ENCODE results near the gene GPR141.

DNA sequence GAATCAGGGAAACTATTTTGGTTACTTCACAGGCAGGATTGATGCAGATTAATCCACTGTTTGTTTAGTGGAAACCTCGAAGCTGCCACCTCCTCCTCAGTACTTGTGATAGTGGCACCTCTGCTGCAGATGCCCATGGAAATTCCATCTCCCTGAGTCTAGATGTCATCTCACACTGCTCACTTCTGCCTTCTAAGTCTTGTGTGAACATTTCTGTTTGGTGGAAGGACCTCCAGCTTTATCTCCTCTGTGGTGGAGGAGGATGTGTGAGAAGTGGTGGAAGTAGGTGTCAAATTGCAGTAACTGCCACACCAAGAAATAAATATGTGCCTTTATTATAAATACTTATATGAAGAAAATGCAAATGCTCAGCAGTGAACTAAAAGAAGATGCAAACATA is 25.8 kb upstream of the GPR141 start:
- TF ChIP-seq GATAD2B (IDR thresholded peaks at IDR 0.05; ENCODE audit: borderline replicate concordance) (no peak), CTCF (IDR thresholded peaks at IDR 0.05 in 2 of 3, conservative IDR thresholded peaks at IDR 0.05 in 1 of 3; ENCODE audit: insufficient read depth in 2 of 3, low read depth in 1 of 3, low read length in 3 of 3) (no peak), BRCA1 (IDR thresholded peaks at IDR 0.05) (no peak), BRCA1 (CRISPR knock-in tag; IDR thresholded peaks at IDR 0.05) (no peak), POLR2A (conservative IDR thresholded peaks at IDR 0.05) (no peak), SMAD2 (IDR thresholded peaks at IDR 0.05; ENCODE audit: low read depth, low read length) (no peak), CHD2 (IDR thresholded peaks at IDR 0.05; ENCODE audit: low read depth, low read length) (no peak), ZNF274 (IDR thresholded peaks at IDR 0.05; ENCODE audit: borderline replicate concordance, low read depth, low read length) (no peak), MAFK (IDR thresholded peaks at IDR 0.05; ENCODE audit: low read length) (no peak), TCF3 (CRISPR knock-in tag; IDR thresholded peaks at IDR 0.05) (no peak), MCM2 (IDR thresholded peaks at IDR 0.05; ENCODE audit: low read depth) (no peak), ZZZ3 (IDR thresholded peaks at IDR 0.05) (no peak)
- TF ChIP-seq, protein P1, sequence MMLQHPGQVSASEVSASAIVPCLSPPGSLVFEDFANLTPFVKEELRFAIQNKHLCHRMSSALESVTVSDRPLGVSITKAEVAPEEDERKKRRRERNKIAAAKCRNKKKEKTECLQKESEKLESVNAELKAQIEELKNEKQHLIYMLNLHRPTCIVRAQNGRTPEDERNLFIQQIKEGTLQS (IDR thresholded peaks at IDR 0.05), result no peak
- TF ChIP-seq, protein P1 (CRISPR knock-in tag; conservative IDR thresholded peaks at IDR 0.05), result no peak

Data from K562 (cell line).